Neuronal stem cell (in vitro differentiated cells): Measurements from ENCODE around the gene DLG2.

Source experiments
- DNase-seq: peaks from one replicate; pipeline ENCODE4 v3.0.0-alpha.2; 2013; ENCODE audit warnings: low spot score
- H2AFZ ChIP-seq: one replicate; pipeline ENCODE4 v1.6.1; 2013; ENCODE audit warnings: mild to moderate bottlenecking, low read length, inconsistent platforms
- H2AK5ac ChIP-seq: 2 replicates; pipeline ENCODE4 v1.6.1; 2013; ENCODE audit warnings: low read depth, mild to moderate bottlenecking, inconsistent platforms, low read length, moderate library complexity, mixed read lengths
- H2BK120ac ChIP-seq: 2 replicates; pipeline ENCODE4 v1.6.1; 2013; ENCODE audit warnings: low read depth, mild to moderate bottlenecking, inconsistent platforms, low read length, moderate library complexity, mixed read lengths
- H2BK12ac ChIP-seq: one replicate; pipeline ENCODE4 v1.6.1; 2013; ENCODE audit warnings: low read length, inconsistent platforms
- H2BK15ac ChIP-seq: 2 replicates; pipeline ENCODE4 v1.6.1; 2013; ENCODE audit warnings: mild to moderate bottlenecking, low read length, inconsistent platforms, mixed read lengths
- H2BK5ac ChIP-seq: one replicate; pipeline ENCODE4 v1.6.1; 2013; ENCODE audit warnings: inconsistent platforms, mild to moderate bottlenecking, low read length, moderate library complexity
- H3K14ac ChIP-seq: one replicate; pipeline ENCODE4 v1.6.1; 2013; ENCODE audit warnings: low read length, inconsistent platforms
- H3K18ac ChIP-seq: 2 replicates; pipeline ENCODE4 v1.6.1; 2013; ENCODE audit warnings: low read length, inconsistent platforms
- H3K23ac ChIP-seq: 2 replicates; pipeline ENCODE4 v1.6.1; 2013; ENCODE audit warnings: low read depth, mild to moderate bottlenecking, mixed read lengths, low read length, inconsistent platforms; ENCODE audit not compliant: poor library complexity
- H3K27ac ChIP-seq: replicated peaks from 3 replicates; pipeline ENCODE4 v1.5.1; 2013; ENCODE audit warnings: low read length, inconsistent platforms
- H3K27me3 ChIP-seq, 3 experiments: 2 replicates each; pipeline ENCODE4 v1.6.1; 2013; ENCODE audit warnings: low read length in 3 of 3, mild to moderate bottlenecking in 2 of 3, inconsistent platforms in 1 of 3, low read depth in 1 of 3, mixed read lengths in 1 of 3, moderate library complexity in 1 of 3; ENCODE audit not compliant: control insufficient read depth in 3 of 3, insufficient read depth in 3 of 3
- H3K36me3 ChIP-seq, 2 donors: replicated peaks in 1 of 2; 2 replicates each; pipeline ENCODE4 v1.6.1; 2013; ENCODE audit warnings: low read length in 2 of 2; ENCODE audit not compliant: control insufficient read depth in 2 of 2, insufficient read depth in 2 of 2
- H3K4ac ChIP-seq: 2 replicates; pipeline ENCODE4 v1.6.1; 2013; ENCODE audit warnings: inconsistent platforms, mild to moderate bottlenecking, low read length, moderate library complexity
- H3K4me1 ChIP-seq, 2 donors: 1 replicate in 1 of 2; 2 replicates in 1 of 2; pipeline ENCODE4 v1.6.1; 2013; ENCODE audit warnings: low read length in 2 of 2, low read depth in 1 of 2; ENCODE audit not compliant: control insufficient read depth in 2 of 2, insufficient read depth in 1 of 2
- H3K4me2 ChIP-seq: one replicate; pipeline ENCODE4 v1.6.1; 2013; ENCODE audit warnings: mild to moderate bottlenecking, low read length, inconsistent platforms; ENCODE audit not compliant: insufficient read depth, poor library complexity, severe bottlenecking
- H3K4me3 ChIP-seq, 2 donors: 2 replicates each; pipeline ENCODE4 v1.5.1; 2013; ENCODE audit warnings: low read length in 2 of 2, mild to moderate bottlenecking in 2 of 2, inconsistent platforms in 1 of 2, moderate library complexity in 1 of 2
- H3K79me1 ChIP-seq: one replicate; pipeline ENCODE4 v1.6.1; 2013; ENCODE audit warnings: low read depth, mild to moderate bottlenecking, inconsistent platforms, low read length, moderate library complexity
- H3K9ac ChIP-seq: one replicate; pipeline ENCODE4 v1.6.1; 2013; ENCODE audit warnings: mild to moderate bottlenecking, low read depth, low read length, inconsistent platforms; ENCODE audit not compliant: poor library complexity
- H3K9me3 ChIP-seq, 2 donors: replicated peaks in 1 of 2; 2 replicates each; pipeline versions ENCODE3 to v1.6.1; 2013; ENCODE audit warnings: low read length in 2 of 2, mild to moderate bottlenecking in 2 of 2, inconsistent platforms in 1 of 2, low read depth in 1 of 2, mixed read lengths in 1 of 2, moderate library complexity in 1 of 2; ENCODE audit not compliant: control insufficient read depth in 2 of 2, insufficient read depth in 1 of 2
- H4K8ac ChIP-seq: one replicate; pipeline ENCODE4 v1.6.1; 2013; ENCODE audit warnings: low read depth, mild to moderate bottlenecking, inconsistent platforms, low read length, moderate library complexity
- H4K91ac ChIP-seq: one replicate; pipeline ENCODE4 v1.6.1; 2013; ENCODE audit warnings: low read length, low read depth, mild to moderate bottlenecking, inconsistent platforms; ENCODE audit not compliant: poor library complexity
- WGBS, 2 donors: extraction: QIAGEN DNeasy Blood & Tissue Kit; methylation state at CpG; one replicate each; pipeline ENCODE4 v1.1.7; 2013; ENCODE audit warnings: missing lambda C conversion rate in 2 of 2, mixed read lengths in 1 of 2; ENCODE audit not compliant: insufficient read length in 2 of 2, insufficient replicate concordance in 1 of 2; ENCODE audit errors: extremely low coverage in 2 of 2; 5-methylcytosine and 5-hydroxymethylcytosine counted together

Gene DLG2

DNA sequence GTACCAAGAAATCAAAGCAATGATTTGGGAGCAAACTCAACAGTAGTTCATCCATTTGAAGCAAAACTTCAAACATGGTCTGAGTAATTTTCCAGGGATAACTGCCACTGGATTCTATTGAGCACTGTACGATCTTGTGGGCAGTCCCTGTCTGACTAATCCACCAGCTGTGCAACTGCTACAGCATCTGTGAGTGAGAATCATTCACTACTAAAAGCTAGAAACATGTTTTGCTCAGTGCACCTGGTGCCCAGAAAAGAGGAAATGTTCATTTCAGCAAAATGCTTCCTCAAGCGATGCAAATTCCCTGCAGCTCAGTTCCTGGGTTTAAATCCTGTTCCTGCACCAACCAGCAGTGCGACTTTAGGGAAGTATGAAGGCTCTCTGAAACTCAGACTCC, 1077.9 kb downstream of the DLG2 start:
- Histone ChIP-seq H3K9me3 (no peaks in the 10 kb centered on the region), H3K27ac (no peak overlapping the region), H3K4me1 (no peaks in the 10 kb centered on the region), H4K8ac (no peak overlapping the region), H3K79me1 (no peaks in the 10 kb centered on the region), H4K91ac (no peak overlapping the region), H3K36me3 (no peaks in the 10 kb centered on the region), H3K4me2 (no peak overlapping the region), H3K9ac (no peak overlapping the region), H2BK5ac (no peak overlapping the region), H3K4me3 (no peak overlapping the region), H2AFZ (no peak overlapping the region), H2BK15ac (no peak overlapping the region), H3K18ac (no peak overlapping the region), H2AK5ac (no peak overlapping the region), H2BK12ac (no peak overlapping the region), H3K27me3 (no peaks in the 10 kb centered on the region), H3K14ac (no peak overlapping the region), H3K23ac (no peak overlapping the region), H2BK120ac (no peak overlapping the region), H3K4ac (no peak overlapping the region)
- WGBS, 2 donors, result no CpG with 5 or more reads among the region's 3 CpGs
- DNase-seq, result no peak

DNA sequence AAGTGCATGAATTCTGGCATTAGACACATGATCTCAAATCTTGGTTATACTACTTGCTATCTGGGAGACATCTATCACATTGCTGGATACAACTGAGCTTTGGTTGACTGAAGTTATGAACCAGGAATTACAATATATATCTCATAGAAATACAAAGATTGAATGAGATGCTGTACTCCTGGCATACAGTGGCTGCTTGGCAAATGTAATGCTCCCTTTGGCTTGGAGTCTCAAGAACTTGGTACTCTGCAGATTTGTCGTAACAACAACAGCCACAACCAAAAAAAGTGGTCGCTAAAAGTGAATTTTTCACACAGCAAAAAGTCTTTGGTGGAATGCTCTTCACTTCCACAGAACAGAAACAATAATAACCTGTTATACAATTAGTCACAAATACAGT, 1082.6 kb downstream of the DLG2 start:
- no peak overlapping the region for H2BK12ac ChIP-seq
- H3K27me3 ChIP-seq, result no peaks in the 10 kb centered on the region
- H3K27ac ChIP-seq, result no peak overlapping the region
- no peak overlapping the region for H2AK5ac ChIP-seq
- no peak overlapping the region for H4K8ac ChIP-seq
- no peak overlapping the region for H3K4me2 ChIP-seq
- DNase-seq, result no peak
- H3K79me1 ChIP-seq, result no peaks in the 10 kb centered on the region
- H2AFZ ChIP-seq, result no peak overlapping the region
- no peak overlapping the region for H3K18ac ChIP-seq
- no peak overlapping the region for H2BK15ac ChIP-seq
- no peaks in the 10 kb centered on the region for H3K9me3 ChIP-seq
- no peak overlapping the region for H2BK120ac ChIP-seq
- no peak overlapping the region for H3K9ac ChIP-seq
- no peaks in the 10 kb centered on the region for H3K36me3 ChIP-seq
- no peak overlapping the region for H3K23ac ChIP-seq
- no peak overlapping the region for H3K4ac ChIP-seq
- no CpG with 5 or more reads among the region's 2 CpGs for WGBS, 2 donors
- H4K91ac ChIP-seq, result no peak overlapping the region
- H3K4me3 ChIP-seq, result no peak overlapping the region
- no peak overlapping the region for H2BK5ac ChIP-seq
- H3K14ac ChIP-seq, result no peak overlapping the region
- peaks cover 2 to 11% of the 10 kb centered on the region in 2 donors for H3K4me1 ChIP-seq

DNA sequence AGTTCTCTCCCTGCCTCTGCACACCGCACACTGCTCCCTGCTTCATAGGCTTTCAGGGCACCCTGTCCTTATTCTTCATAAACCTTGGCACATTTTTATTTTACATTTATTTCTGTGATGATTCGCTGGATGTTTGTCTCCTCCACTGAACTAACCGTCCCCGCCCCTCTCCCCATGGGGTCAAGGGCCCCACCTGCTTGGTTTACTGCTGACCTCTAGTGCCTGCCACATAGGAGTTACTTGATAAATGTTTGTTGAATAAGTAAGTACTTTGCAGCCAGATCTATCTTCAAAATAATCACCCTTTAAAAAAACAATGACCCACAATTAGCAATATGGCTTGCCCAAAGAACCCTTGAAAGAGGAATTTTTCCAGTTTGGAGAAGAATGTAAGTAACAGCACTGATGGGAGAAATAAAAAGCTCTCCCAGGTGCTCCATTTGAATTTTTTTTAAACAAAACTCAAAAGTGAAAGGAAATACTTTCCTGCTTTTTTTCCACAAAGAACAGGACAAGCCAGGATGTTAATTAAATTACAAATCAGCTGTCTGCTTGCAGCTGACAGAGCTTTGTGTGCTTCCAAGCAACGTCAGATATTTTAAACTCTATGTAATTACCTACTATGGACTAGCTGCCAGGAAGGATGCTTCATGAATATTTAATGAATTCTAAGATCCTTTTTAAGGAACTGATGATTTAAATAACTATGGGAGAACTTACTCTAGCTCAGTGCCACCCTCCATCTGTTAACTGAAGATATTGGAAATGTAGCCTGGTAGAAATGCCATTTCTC, 1083.6 kb downstream of the DLG2 start:
- no peak overlapping the region for H2AK5ac ChIP-seq
- no peak overlapping the region for H3K14ac ChIP-seq
- no peaks in the 10 kb centered on the region for H3K9me3 ChIP-seq
- peaks cover 2 to 11% of the 10 kb centered on the region in 2 donors for H3K4me1 ChIP-seq
- H3K9ac ChIP-seq, result no peak overlapping the region
- H3K18ac ChIP-seq, result no peak overlapping the region
- no peak overlapping the region for H3K23ac ChIP-seq
- no CpG with 5 or more reads among the region's 5 CpGs for WGBS, 2 donors
- H2BK12ac ChIP-seq, result no peak overlapping the region
- no peak overlapping the region for H2AFZ ChIP-seq
- no peak overlapping the region for H3K4me3 ChIP-seq
- no peaks in the 10 kb centered on the region for H3K36me3 ChIP-seq
- H2BK5ac ChIP-seq, result no peak overlapping the region
- no peak overlapping the region for H2BK120ac ChIP-seq
- H4K91ac ChIP-seq, result no peak overlapping the region
- H4K8ac ChIP-seq, result no peak overlapping the region
- no peak overlapping the region for H2BK15ac ChIP-seq
- H3K79me1 ChIP-seq, result no peaks in the 10 kb centered on the region
- DNase-seq, result peak; percentile 23
- no peak overlapping the region for H3K27ac ChIP-seq
- no peaks in the 10 kb centered on the region for H3K27me3 ChIP-seq
- no peak overlapping the region for H3K4me2 ChIP-seq
- H3K4ac ChIP-seq, result no peak overlapping the region

DNA sequence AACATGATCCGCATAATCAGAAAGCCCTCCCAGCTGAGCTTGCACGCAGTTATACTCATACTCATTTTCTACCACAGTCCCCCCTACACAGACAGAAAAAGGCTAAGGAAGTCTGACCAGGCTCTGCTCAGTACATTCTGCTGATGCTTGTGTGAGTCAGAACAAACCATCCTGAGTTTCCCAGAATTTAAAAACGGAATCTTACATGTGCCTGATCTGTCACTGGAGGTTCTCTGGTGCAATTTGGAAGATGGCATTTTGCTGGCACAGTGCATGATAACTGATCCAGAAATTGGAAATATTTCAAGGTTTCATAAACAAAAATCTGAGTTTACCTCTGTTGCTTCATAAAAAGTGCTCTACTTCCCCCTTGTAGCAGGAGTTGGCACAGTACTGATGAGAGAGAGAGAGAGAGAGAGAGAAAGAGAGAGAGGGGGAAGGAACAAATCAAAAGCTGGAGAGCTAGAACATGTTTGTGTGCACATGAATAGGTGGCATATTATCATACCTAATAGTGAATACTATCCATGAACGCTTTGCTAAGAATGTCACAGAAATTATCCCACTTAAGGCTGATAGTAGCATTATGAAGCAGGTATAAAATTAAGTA, 1085.3 kb downstream of the DLG2 start:
- Histone ChIP-seq H3K4me1 (peaks cover 2 to 11% of the 10 kb centered on the region in 2 donors), H3K4me3 (no peak overlapping the region), H2BK120ac (no peak overlapping the region), H2AK5ac (no peak overlapping the region), H3K27me3 (no peaks in the 10 kb centered on the region), H3K79me1 (no peaks in the 10 kb centered on the region), H2AFZ (no peak overlapping the region), H4K8ac (no peak overlapping the region), H3K18ac (no peak overlapping the region), H3K36me3 (no peaks in the 10 kb centered on the region), H2BK5ac (no peak overlapping the region), H3K14ac (no peak overlapping the region), H3K9ac (no peak overlapping the region), H3K23ac (no peak overlapping the region), H4K91ac (no peak overlapping the region), H2BK15ac (no peak overlapping the region), H3K9me3 (no peaks in the 10 kb centered on the region), H3K4ac (no peak overlapping the region), H2BK12ac (no peak overlapping the region), H3K27ac (no peak overlapping the region), H3K4me2 (no peak overlapping the region)
- no CpG with 5 or more reads among the region's 4 CpGs for WGBS, 2 donors
- no peak for DNase-seq
